GM23338 (cell line): ENCODE measurements around the gene PGBD2. TPM values are rescaled to one million over a fixed set of nuclear protein-coding genes. Genes with fewer than 3 reads are reported as not detected.

Experiments used
- ATAC-seq: fragments of 200-7000 bp; cut with Tn5 transposase; 3 replicates; pipeline ENCODE4 v1.9.1; 2020
- DNase-seq: peaks from one replicate; pipeline ENCODE4 v3.0.0-alpha.2; 2015; ENCODE audit warnings: low spot score
- H2AFZ ChIP-seq: fragments of 200-600 bp; sonication (generic); 2 replicates; pipeline ENCODE4 v1.8.0; 2016; ENCODE audit warnings: antibody characterized with exemption, mild to moderate bottlenecking, moderate library complexity
- H3F3A ChIP-seq: fragments of 200-600 bp; sonication (generic); replicated peaks from 2 replicates; pipeline ENCODE4 v1.8.0; 2017; ENCODE audit warnings: antibody characterized with exemption, mixed run types, low read depth
- H3K27ac ChIP-seq: fragments of 200-600 bp; sonication (generic); 2 replicates; pipeline ENCODE4 v1.6.1; 2016; ENCODE audit warnings: low read depth
- H3K27me3 ChIP-seq: fragments of 200-600 bp; sonication (generic); 2 replicates; pipeline ENCODE4 v1.8.0; 2016; ENCODE audit warnings: mild to moderate bottlenecking, mixed run types, moderate library complexity; ENCODE audit not compliant: insufficient read depth
- H3K36me3 ChIP-seq: fragments of 200-600 bp; sonication (generic); 2 replicates; pipeline ENCODE4 v1.8.0; 2016; ENCODE audit warnings: mild to moderate bottlenecking; ENCODE audit not compliant: insufficient read depth
- H3K4me1 ChIP-seq: fragments of 200-600 bp; sonication (generic); 2 replicates; pipeline ENCODE4 v1.8.0; 2016; ENCODE audit warnings: mild to moderate bottlenecking, moderate library complexity; ENCODE audit not compliant: insufficient read depth
- H3K4me2 ChIP-seq: fragments of 200-600 bp; sonication (generic); 2 replicates; pipeline ENCODE4 v1.7.1; 2017; ENCODE audit warnings: mixed run types
- H3K4me3 ChIP-seq: fragments of 200-600 bp; sonication (generic); 2 replicates; pipeline ENCODE4 v1.6.1; 2016; ENCODE audit warnings: mixed run types
- H3K79me2 ChIP-seq: fragments of 200-600 bp; sonication (generic); replicated peaks from 2 replicates; pipeline ENCODE4 v1.8.0; 2017; ENCODE audit warnings: mild to moderate bottlenecking; ENCODE audit not compliant: insufficient read depth
- H3K9me2 ChIP-seq: fragments of 200-600 bp; sonication (generic); 2 replicates; pipeline ENCODE4 v1.8.0; 2017; ENCODE audit not compliant: insufficient read depth
- H4K20me1 ChIP-seq: fragments of 200-600 bp; sonication (generic); replicated peaks from 2 replicates; pipeline ENCODE4 v1.8.0; 2017; ENCODE audit warnings: mild to moderate bottlenecking; ENCODE audit not compliant: insufficient read depth
- H3K27ac Mint-ChIP-seq: 2 replicates; pipeline ENCODE4 v1.8.0; 2020; ENCODE audit warnings: inconsistent platforms, mild to moderate bottlenecking, moderate library complexity, mixed read lengths
- H3K27me3 Mint-ChIP-seq: 3 replicates; pipeline ENCODE4 v1.8.0; 2022; ENCODE audit warnings: low read depth, mild to moderate bottlenecking, moderate library complexity, mixed read lengths, inconsistent platforms; ENCODE audit not compliant: insufficient read depth, poor library complexity
- H3K36me3 Mint-ChIP-seq: 3 replicates; pipeline ENCODE4 v1.8.0; 2021; ENCODE audit warnings: low read depth, mild to moderate bottlenecking, inconsistent platforms, moderate library complexity, mixed read lengths
- H3K4me1 Mint-ChIP-seq: 3 replicates; pipeline ENCODE4 v1.8.0; 2020; ENCODE audit warnings: mild to moderate bottlenecking, inconsistent platforms, mixed read lengths
- H3K4me3 Mint-ChIP-seq: 3 replicates; pipeline ENCODE4 v1.8.0; 2021; ENCODE audit warnings: moderate library complexity, mild to moderate bottlenecking, inconsistent platforms, mixed read lengths
- H3K9me3 Mint-ChIP-seq: 3 replicates; pipeline ENCODE4 v1.8.0; 2020; ENCODE audit warnings: moderate library complexity, mild to moderate bottlenecking, inconsistent platforms, mixed read lengths
- CREB1 ChIP-seq: fragments of 250-450 bp; sonication (Bioruptor Pico); IDR thresholded peaks from 2 replicates; pipeline ENCODE4 v1.5.0; 2020; ENCODE audit warnings: low read depth, mild to moderate bottlenecking, moderate library complexity
- EZH2 ChIP-seq: fragments of 200-600 bp; sonication (generic); IDR thresholded peaks from one replicate; pipeline ENCODE4 v1.8.0; 2017; ENCODE audit warnings: antibody characterized with exemption, mild to moderate bottlenecking, low read depth; ENCODE audit not compliant: unreplicated experiment
- EZH2phosphoT487 ChIP-seq: fragments of 200-600 bp; sonication (generic); IDR thresholded peaks from one replicate; pipeline ENCODE4 v1.8.1; 2018; ENCODE audit warnings: antibody characterized with exemption; ENCODE audit not compliant: unreplicated experiment
- JUNB ChIP-seq: IDR thresholded peaks from one replicate; pipeline ENCODE4 v1.6.1; 2016; ENCODE audit warnings: antibody characterized with exemption; ENCODE audit not compliant: unreplicated experiment
- NANOG ChIP-seq: IDR thresholded peaks from 2 replicates; pipeline ENCODE4 v1.6.1; 2016; ENCODE audit warnings: antibody characterized with exemption, borderline replicate concordance
- POLR2AphosphoS5 ChIP-seq: IDR thresholded peaks from 2 replicates; pipeline ENCODE4 v1.6.1; 2016; ENCODE audit warnings: antibody characterized with exemption, low read depth
- STAT1 ChIP-seq: IDR thresholded peaks from one replicate; pipeline ENCODE4 v1.6.1; 2016; ENCODE audit warnings: antibody characterized with exemption; ENCODE audit not compliant: unreplicated experiment
- ZNF331 ChIP-seq: fragments of 250-450 bp; sonication (Bioruptor Pico); IDR thresholded peaks from 2 replicates; pipeline ENCODE4 v1.5.0; 2020; ENCODE audit warnings: low read depth, mild to moderate bottlenecking, moderate library complexity
- polyA plus RNA-seq: library from polyadenylated mRNA; unstranded; fragments of >200 nt; fragmentation: Nextera tagmentation; extraction: Ambion mirVana; gene quantifications from 2 replicates; pipeline ENCODE4 v1.2.1, GENCODE V29; 2016
- total RNA-seq: library from RNA; depleted of rRNA; stranded (reverse); fragments of >200 nt; shearing (Covaris generic); gene quantifications from 2 replicates; pipeline ENCODE4 v1.2.3, GENCODE V29; 2014
- TF ChIP-seq, protein P1 (sequence below), 2 experiments: fragments of 200-600 bp in 1 of 2; sonication (generic) in 1 of 2; conservative IDR thresholded peaks; 2 replicates each; pipeline versions ENCODE4 v1.5.1 to v1.6.1; 2016 to 2017; ENCODE audit warnings: antibody characterized with exemption in 2 of 2, low read depth in 2 of 2, mild to moderate bottlenecking in 2 of 2, moderate library complexity in 1 of 2
- TF ChIP-seq, protein P2 (sequence below): IDR thresholded peaks from one replicate; pipeline ENCODE4 v1.6.1; 2018; ENCODE audit warnings: antibody characterized with exemption; ENCODE audit not compliant: unreplicated experiment
- TF ChIP-seq, protein P3 (sequence below): IDR thresholded peaks from 2 replicates; pipeline ENCODE4 v1.6.1; 2016; ENCODE audit warnings: antibody characterized with exemption

PGBD2 gene
- total and polyA plus RNA-seq, 2 experiments from 2014 or later: 4.8 to 10.2 TPM

DNA sequence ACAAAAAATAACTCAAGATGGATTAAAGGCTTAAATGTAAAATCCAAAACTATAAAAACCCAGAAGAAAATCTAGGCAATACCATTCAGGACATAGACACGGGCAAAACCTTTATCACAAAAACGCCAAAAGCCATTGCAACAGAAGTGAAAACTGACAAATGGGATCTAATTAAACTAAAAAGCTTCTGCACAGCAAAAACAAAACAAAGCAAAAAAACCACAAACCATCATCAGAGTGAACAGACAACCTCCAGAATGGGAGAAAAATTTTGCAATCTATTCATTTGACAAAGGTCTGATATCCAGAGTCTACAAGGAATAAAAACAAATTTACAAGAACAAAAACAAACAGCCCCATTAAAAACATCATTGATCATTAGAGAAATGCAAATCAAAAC is 4.5 kb upstream of the PGBD2 start (continued):
- TF ChIP-seq, protein P1, sequence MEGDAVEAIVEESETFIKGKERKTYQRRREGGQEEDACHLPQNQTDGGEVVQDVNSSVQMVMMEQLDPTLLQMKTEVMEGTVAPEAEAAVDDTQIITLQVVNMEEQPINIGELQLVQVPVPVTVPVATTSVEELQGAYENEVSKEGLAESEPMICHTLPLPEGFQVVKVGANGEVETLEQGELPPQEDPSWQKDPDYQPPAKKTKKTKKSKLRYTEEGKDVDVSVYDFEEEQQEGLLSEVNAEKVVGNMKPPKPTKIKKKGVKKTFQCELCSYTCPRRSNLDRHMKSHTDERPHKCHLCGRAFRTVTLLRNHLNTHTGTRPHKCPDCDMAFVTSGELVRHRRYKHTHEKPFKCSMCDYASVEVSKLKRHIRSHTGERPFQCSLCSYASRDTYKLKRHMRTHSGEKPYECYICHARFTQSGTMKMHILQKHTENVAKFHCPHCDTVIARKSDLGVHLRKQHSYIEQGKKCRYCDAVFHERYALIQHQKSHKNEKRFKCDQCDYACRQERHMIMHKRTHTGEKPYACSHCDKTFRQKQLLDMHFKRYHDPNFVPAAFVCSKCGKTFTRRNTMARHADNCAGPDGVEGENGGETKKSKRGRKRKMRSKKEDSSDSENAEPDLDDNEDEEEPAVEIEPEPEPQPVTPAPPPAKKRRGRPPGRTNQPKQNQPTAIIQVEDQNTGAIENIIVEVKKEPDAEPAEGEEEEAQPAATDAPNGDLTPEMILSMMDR (conservative IDR thresholded peaks at IDR 0.05; ENCODE audit: low read depth in 2 of 2): no peak
- TF ChIP-seq, protein P2, sequence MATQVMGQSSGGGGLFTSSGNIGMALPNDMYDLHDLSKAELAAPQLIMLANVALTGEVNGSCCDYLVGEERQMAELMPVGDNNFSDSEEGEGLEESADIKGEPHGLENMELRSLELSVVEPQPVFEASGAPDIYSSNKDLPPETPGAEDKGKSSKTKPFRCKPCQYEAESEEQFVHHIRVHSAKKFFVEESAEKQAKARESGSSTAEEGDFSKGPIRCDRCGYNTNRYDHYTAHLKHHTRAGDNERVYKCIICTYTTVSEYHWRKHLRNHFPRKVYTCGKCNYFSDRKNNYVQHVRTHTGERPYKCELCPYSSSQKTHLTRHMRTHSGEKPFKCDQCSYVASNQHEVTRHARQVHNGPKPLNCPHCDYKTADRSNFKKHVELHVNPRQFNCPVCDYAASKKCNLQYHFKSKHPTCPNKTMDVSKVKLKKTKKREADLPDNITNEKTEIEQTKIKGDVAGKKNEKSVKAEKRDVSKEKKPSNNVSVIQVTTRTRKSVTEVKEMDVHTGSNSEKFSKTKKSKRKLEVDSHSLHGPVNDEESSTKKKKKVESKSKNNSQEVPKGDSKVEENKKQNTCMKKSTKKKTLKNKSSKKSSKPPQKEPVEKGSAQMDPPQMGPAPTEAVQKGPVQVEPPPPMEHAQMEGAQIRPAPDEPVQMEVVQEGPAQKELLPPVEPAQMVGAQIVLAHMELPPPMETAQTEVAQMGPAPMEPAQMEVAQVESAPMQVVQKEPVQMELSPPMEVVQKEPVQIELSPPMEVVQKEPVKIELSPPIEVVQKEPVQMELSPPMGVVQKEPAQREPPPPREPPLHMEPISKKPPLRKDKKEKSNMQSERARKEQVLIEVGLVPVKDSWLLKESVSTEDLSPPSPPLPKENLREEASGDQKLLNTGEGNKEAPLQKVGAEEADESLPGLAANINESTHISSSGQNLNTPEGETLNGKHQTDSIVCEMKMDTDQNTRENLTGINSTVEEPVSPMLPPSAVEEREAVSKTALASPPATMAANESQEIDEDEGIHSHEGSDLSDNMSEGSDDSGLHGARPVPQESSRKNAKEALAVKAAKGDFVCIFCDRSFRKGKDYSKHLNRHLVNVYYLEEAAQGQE: no peak

DNA sequence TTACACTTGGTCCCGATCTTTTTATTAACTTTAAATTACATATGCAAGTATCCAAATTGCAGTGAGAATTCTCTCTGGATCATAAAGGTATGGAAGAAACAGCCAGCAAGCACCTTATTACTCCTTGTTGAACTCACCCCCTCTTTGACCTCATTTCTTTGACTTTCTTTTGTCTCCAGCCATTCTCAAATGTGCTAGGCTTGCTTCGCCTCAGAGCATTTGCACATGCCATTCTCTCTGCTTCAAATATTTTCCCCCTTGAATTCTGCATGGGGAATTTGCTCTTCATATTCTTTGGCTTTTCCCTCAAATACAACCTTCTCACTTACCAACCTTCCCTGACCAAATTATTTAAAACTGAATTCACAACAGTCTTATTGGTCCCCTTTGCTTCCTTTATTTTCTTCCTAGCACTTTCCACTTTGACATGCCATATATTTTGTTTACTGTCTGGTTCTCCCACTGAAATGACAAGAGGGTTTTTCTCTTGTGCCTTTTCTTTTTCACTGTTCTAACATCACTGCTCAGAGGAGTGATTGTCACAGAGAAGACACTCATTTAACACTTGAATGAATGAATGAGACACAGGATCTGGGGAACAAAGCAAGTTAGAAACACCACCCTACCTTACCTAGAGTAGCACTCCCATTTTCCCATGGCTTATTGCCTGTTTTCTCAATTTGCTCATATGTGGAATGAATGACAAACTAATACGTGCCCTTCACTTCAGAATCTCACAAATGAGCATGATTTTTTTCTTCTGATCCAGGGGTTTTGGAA is 1.4 kb upstream of the PGBD2 start:
- peaks cover 23% of the 10 kb centered on the region for H3K4me1 ChIP-seq
- peak overlapping the region; percentile 92; the same call in 1 of the 2 replicates for H3K27ac ChIP-seq
- peak overlapping the region; percentile 70; the same call in 1 of the 2 replicates for H2AFZ ChIP-seq
- H3K4me2 ChIP-seq: peak overlapping the region; percentile 89
- Mint-ChIP-seq H3K27ac (0 out of 2 replicates have a peak overlapping the region, but pooled peaks have one; percentile 95), H3K36me3 (peaks cover 3% of the 10 kb centered on the region), H3K4me1 (peaks cover 35% of the 10 kb centered on the region), H3K9me3 (no peaks in the 10 kb centered on the region), H3K4me3 (peak overlapping the region; percentile 87; the same call in 2 of the 3 replicates), H3K27me3 (peaks cover 5% of the 10 kb centered on the region)
- no peaks in the 10 kb centered on the region for H3F3A ChIP-seq
- no peaks in the 10 kb centered on the region; the same call in 1 of the 2 replicates for H3K27me3 ChIP-seq
- DNase-seq: no peak
- no peak for ATAC-seq
- no peaks in the 10 kb centered on the region for H3K9me2 ChIP-seq
- H3K79me2 ChIP-seq: peaks cover 30% of the 10 kb centered on the region
- no peaks in the 10 kb centered on the region for H3K36me3 ChIP-seq
- no peak overlapping the region for H3K4me3 ChIP-seq
- H4K20me1 ChIP-seq: no peaks in the 10 kb centered on the region
- TF ChIP-seq CREB1 (CRISPR knock-in tag): no peak
- no peak for TF ChIP-seq STAT1
- TF ChIP-seq EZH2: no peak
- TF ChIP-seq, protein P3, sequence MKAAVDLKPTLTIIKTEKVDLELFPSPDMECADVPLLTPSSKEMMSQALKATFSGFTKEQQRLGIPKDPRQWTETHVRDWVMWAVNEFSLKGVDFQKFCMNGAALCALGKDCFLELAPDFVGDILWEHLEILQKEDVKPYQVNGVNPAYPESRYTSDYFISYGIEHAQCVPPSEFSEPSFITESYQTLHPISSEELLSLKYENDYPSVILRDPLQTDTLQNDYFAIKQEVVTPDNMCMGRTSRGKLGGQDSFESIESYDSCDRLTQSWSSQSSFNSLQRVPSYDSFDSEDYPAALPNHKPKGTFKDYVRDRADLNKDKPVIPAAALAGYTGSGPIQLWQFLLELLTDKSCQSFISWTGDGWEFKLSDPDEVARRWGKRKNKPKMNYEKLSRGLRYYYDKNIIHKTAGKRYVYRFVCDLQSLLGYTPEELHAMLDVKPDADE: no peak
- no peak for TF ChIP-seq ZNF331 (CRISPR knock-in tag)
- TF ChIP-seq, protein P2: no peak
- no peak for TF ChIP-seq NANOG
- TF ChIP-seq POLR2AphosphoS5: no peak
- no peak for TF ChIP-seq JUNB
- TF ChIP-seq, protein P1 (conservative IDR thresholded peaks at IDR 0.05; ENCODE audit: low read depth in 2 of 2): no peak
- no peak for TF ChIP-seq EZH2phosphoT487
